OCI-LY3 (cell line): Measurements from ENCODE around the gene FNDC5.

Experiments
- H2AFZ ChIP-seq: fragments of 200-600, 300-600 bp; shearing (Covaris generic); 2 replicates; pipeline ENCODE4 v1.6.0; 2014; ENCODE audit warnings: antibody characterized with exemption, low read depth, low read length
- H3K27ac ChIP-seq: fragments of 200-600, 300-600 bp; sonication (generic); 2 replicates; pipeline ENCODE4 v1.5.1; 2014; ENCODE audit warnings: mild to moderate bottlenecking, low read length, moderate library complexity, mixed read lengths
- H3K27me3 ChIP-seq: fragments of 200-600, 300-600 bp; sonication (generic); 2 replicates; pipeline ENCODE4 v1.6.1; 2014; ENCODE audit warnings: low read depth, low read length, mixed read lengths
- H3K36me3 ChIP-seq: fragments of 200-600, 300-600 bp; sonication (generic); replicated peaks from 2 replicates; pipeline ENCODE3; 2014; ENCODE audit warnings: low read depth, low read length, mixed read lengths
- H3K4me1 ChIP-seq: fragments of 300-600, 200-600 bp; sonication (generic); 2 replicates; pipeline ENCODE4 v1.6.1; 2014; ENCODE audit warnings: low read length, mixed read lengths
- H3K4me2 ChIP-seq: fragments of 200-600, 300-600 bp; sonication (generic); 2 replicates; pipeline ENCODE4 v1.6.1; 2014; ENCODE audit warnings: low read length, mixed read lengths
- H3K4me3 ChIP-seq: fragments of 300-600, 200-600 bp; sonication (generic); 2 replicates; pipeline ENCODE4 v1.5.1; 2014; ENCODE audit warnings: antibody characterized with exemption, mild to moderate bottlenecking, low read length, moderate library complexity
- H3K79me2 ChIP-seq: fragments of 300-600, 200-600 bp; shearing (Covaris generic); 2 replicates; pipeline ENCODE4 v1.6.1; 2014; ENCODE audit warnings: mild to moderate bottlenecking, low read length, mixed read lengths
- H3K9ac ChIP-seq: fragments of 300-600, 200-600 bp; shearing (Covaris generic); 2 replicates; pipeline ENCODE4 v1.6.0; 2014; ENCODE audit warnings: mild to moderate bottlenecking, low read length, moderate library complexity
- H3K9me3 ChIP-seq: fragments of 200-600, 300-600 bp; shearing (Covaris generic); 2 replicates; pipeline ENCODE4 v1.6.1; 2014; ENCODE audit warnings: low read length, mixed read lengths; ENCODE audit not compliant: insufficient read depth
- H4K20me1 ChIP-seq: fragments of 200-600, 300-600 bp; sonication (generic); 2 replicates; pipeline ENCODE4 v1.6.1; 2016; ENCODE audit warnings: low read length, mixed read lengths; ENCODE audit not compliant: insufficient read depth
- CTCF ChIP-seq: fragments of 200-600, 300-600 bp; sonication (generic); IDR thresholded peaks from 2 replicates; pipeline ENCODE4 v1.5.1; 2014; ENCODE audit warnings: antibody characterized with exemption, low read length, low read depth
- EZH2phosphoT487 ChIP-seq: fragments of 200-600 bp; shearing (Covaris generic); IDR thresholded peaks from 2 replicates; pipeline ENCODE4 v1.6.1; 2018; ENCODE audit warnings: antibody characterized with exemption, mixed run types, low read depth

The FNDC5 gene

GRCh38 chr1:32900956-32901822 is 30.5 kb upstream of the FNDC5 start, which contains the start of gene TMEM54:
TMEM54 (minus strand) TSS chr1:32901389; CDS start chr1:32901238, 151 bp downstream.
- no peaks in the 10 kb centered on the region for H3K36me3 ChIP-seq
- peak within 1 kb of the TSS; percentile 87 for H2AFZ ChIP-seq
- peak within 1 kb of the TSS; percentile 82 for H3K9ac ChIP-seq
- no peak for TF ChIP-seq CTCF
- TF ChIP-seq EZH2phosphoT487, result no peak
- H3K27ac ChIP-seq, result no peak within 1 kb of the TSS
- peak within 1 kb of the TSS; percentile 96 for H3K4me2 ChIP-seq
- no peaks in the 10 kb centered on the region for H3K79me2 ChIP-seq
- peaks cover 6% of the 10 kb centered on the region for H3K4me1 ChIP-seq
- H4K20me1 ChIP-seq, result no peaks in the 10 kb centered on the region
- no peaks in the 10 kb centered on the region for H3K9me3 ChIP-seq
- H3K4me3 ChIP-seq, result peak within 1 kb of the TSS; percentile 98
- no peaks in the 10 kb centered on the region for H3K27me3 ChIP-seq

- peak overlapping the region; percentile 81 for H3K9ac ChIP-seq
These were observed 29.8 kb upstream of the FNDC5 start for GRCh38 chr1:32900371-32900955.

GRCh38 chr1:32899586-32900296 is 29.0 kb upstream of the FNDC5 start:
- TF ChIP-seq CTCF (no peak), EZH2phosphoT487 (no peak)
- Histone ChIP-seq H3K4me3 (no peak overlapping the region), H3K9me3 (no peaks in the 10 kb centered on the region)

More at GRCh38 chr1:32900371-32900955, 29.8 kb upstream of the FNDC5 start:
- Histone ChIP-seq H4K20me1 (no peaks in the 10 kb centered on the region), H3K27ac (no peak overlapping the region), H3K79me2 (no peaks in the 10 kb centered on the region), H3K4me3 (peak overlapping the region; percentile 94), H3K27me3 (no peaks in the 10 kb centered on the region), H3K4me1 (peaks cover 6% of the 10 kb centered on the region), H3K9me3 (no peaks in the 10 kb centered on the region), H2AFZ (peak overlapping the region; percentile 60), H3K36me3 (no peaks in the 10 kb centered on the region), H3K4me2 (peak overlapping the region; percentile 96)
- no peak for TF ChIP-seq CTCF
- no peak for TF ChIP-seq EZH2phosphoT487

GRCh38 chr1:32898958-32899357 is 28.2 kb upstream of the FNDC5 start:
- Histone ChIP-seq H3K9ac (no peak overlapping the region), H3K79me2 (no peaks in the 10 kb centered on the region), H4K20me1 (no peaks in the 10 kb centered on the region), H3K36me3 (no peaks in the 10 kb centered on the region), H3K4me3 (no peak overlapping the region), H3K4me1 (peaks cover 6% of the 10 kb centered on the region), H3K27ac (no peak overlapping the region), H3K4me2 (no peak overlapping the region), H2AFZ (no peak overlapping the region), H3K9me3 (no peaks in the 10 kb centered on the region), H3K27me3 (no peaks in the 10 kb centered on the region)
- no peak for TF ChIP-seq EZH2phosphoT487

More at GRCh38 chr1:32899586-32900296, 29.0 kb upstream of the FNDC5 start:
- Histone ChIP-seq H3K4me2 (no peak overlapping the region; the same call in 1 of the 2 replicates), H3K27ac (no peak overlapping the region), H2AFZ (no peak overlapping the region), H3K36me3 (no peaks in the 10 kb centered on the region), H3K79me2 (no peaks in the 10 kb centered on the region), H3K27me3 (no peaks in the 10 kb centered on the region), H3K4me1 (peaks cover 6% of the 10 kb centered on the region), H3K9ac (no peak overlapping the region), H4K20me1 (no peaks in the 10 kb centered on the region)
